Gastroesophageal sphincter (tissue), 3 donors: Measurements from ENCODE around the gene LARGE1.

Experiments
- POLR2A ChIP-seq, 2 donors: fragments of 450-650 bp; IDR thresholded peaks; one replicate each; pipeline ENCODE4 v1.6.1; 2017; ENCODE audit warnings: antibody characterized with exemption in 2 of 2, mild to moderate bottlenecking in 2 of 2, moderate library complexity in 1 of 2
- POLR2AphosphoS5 ChIP-seq: sonication (generic); formaldehyde crosslinking; IDR thresholded peaks from one replicate; pipeline ENCODE4 v1.6.1; 2017; ENCODE audit warnings: antibody characterized with exemption
- TF ChIP-seq, protein P1 (sequence below), 4 experiments: fragments of 200-600 bp in 2 of 4; fragments of 450-650 bp in 2 of 4; sonication (generic) in 1 of 4; IDR thresholded peaks; one replicate each; pipeline ENCODE4 v1.5.1; 2017 to 2019; ENCODE audit warnings: antibody characterized with exemption in 4 of 4, mild to moderate bottlenecking in 2 of 4, moderate library complexity in 2 of 4

DNA sequence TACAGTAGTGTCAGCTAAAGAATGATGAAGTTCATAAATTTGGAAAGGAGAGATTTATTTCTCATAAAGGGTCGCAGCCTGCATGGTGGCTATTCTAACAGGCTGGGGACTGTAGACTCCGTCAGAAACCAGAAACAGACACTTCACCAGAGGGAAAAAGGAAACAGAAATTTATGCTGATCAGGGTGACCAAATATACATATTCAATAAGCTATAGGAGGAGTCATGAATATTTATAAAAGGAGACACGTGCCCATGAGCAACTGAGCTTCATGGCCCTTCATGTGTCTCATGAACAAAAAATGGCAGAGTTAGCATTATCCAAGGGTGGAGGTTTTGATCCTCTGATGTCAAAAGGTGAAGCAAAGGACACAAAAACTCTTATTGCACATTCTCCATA, 392.1 kb downstream of the LARGE1 start:
- TF ChIP-seq, protein P1, sequence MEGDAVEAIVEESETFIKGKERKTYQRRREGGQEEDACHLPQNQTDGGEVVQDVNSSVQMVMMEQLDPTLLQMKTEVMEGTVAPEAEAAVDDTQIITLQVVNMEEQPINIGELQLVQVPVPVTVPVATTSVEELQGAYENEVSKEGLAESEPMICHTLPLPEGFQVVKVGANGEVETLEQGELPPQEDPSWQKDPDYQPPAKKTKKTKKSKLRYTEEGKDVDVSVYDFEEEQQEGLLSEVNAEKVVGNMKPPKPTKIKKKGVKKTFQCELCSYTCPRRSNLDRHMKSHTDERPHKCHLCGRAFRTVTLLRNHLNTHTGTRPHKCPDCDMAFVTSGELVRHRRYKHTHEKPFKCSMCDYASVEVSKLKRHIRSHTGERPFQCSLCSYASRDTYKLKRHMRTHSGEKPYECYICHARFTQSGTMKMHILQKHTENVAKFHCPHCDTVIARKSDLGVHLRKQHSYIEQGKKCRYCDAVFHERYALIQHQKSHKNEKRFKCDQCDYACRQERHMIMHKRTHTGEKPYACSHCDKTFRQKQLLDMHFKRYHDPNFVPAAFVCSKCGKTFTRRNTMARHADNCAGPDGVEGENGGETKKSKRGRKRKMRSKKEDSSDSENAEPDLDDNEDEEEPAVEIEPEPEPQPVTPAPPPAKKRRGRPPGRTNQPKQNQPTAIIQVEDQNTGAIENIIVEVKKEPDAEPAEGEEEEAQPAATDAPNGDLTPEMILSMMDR (IDR thresholded peaks at IDR 0.05): no peak
- TF ChIP-seq POLR2AphosphoS5 (no peak), POLR2A (IDR thresholded peaks at IDR 0.05) (no peak)
